Measurements from ENCODE around the gene CARM1. TPM values are rescaled to one million over a fixed set of nuclear protein-coding genes. Genes with fewer than 3 reads are reported as not detected.

Gene CARM1
- total RNA-seq, 1 experiment from 2014 or later = 63.7 TPM

- Histone ChIP-seq H2AFZ (no peak overlapping the region), H3K27me3 (ENCODE audit: insufficient read depth, low read depth) (no peaks in the 10 kb centered on the region), H4K20me1 (ENCODE audit: insufficient read depth) (peaks cover 4% of the 10 kb centered on the region; the same call in 1 of the 2 replicates), H3K9me2 (ENCODE audit: insufficient read depth) (no peaks in the 10 kb centered on the region), H3K4me3 (no peak overlapping the region), H3K79me2 (ENCODE audit: low read depth) (no peaks in the 10 kb centered on the region), H3K9me3 (ENCODE audit: insufficient read depth, low read depth) (no peaks in the 10 kb centered on the region), H3K27ac (no peak overlapping the region), H3K4me1 (replicated peaks; ENCODE audit: insufficient read depth) (peaks cover 12% of the 10 kb centered on the region; the same call in 1 of the 2 replicates), H3K36me3 (ENCODE audit: low read depth) (peaks cover 12% of the 10 kb centered on the region; the same call in 1 of the 2 replicates), H3F3A (ENCODE audit: insufficient read depth, low read depth) (0 out of 2 replicates have a peak, but pooled peaks cover 7% of the 10 kb centered on the region), H3K4me2 (no peak overlapping the region)
- BruUV-seq (replicated peaks) = no TSS peak
- intact Hi-C loops (cut with micrococcal nuclease; ENCODE audit: unreplicated experiment) = no loop called here
- ChIA-PET POLR2A (ENCODE audit: unreplicated experiment) (interaction anchor here (0.6 kb wide), 1 partner anchor 41 kb away, joined by 4 read pairs; no protein-coding TSS in a partner anchor), CTCF (interaction anchor here (0.7 kb wide), 1 partner anchor 23 kb away, joined by 3 read pairs; no protein-coding TSS in a partner anchor)
- peak in 1 of 2 experiments; percentile 23 for DNase-seq
- TF ChIP-seq EZH2 (IDR thresholded peaks at IDR 0.05; ENCODE audit: low read depth) (no peak), CTCF (conservative IDR thresholded peaks at IDR 0.05) (no peak)
Observed at GRCh38 chr19:10911579-10912363, 40.4 kb downstream of the CARM1 start.

GRCh38 chr19:10912619-10913018, 41.3 kb downstream of the CARM1 start:
- H3K9me2 ChIP-seq (ENCODE audit: insufficient read depth) = no peaks in the 10 kb centered on the region
- no peaks in the 10 kb centered on the region for H3K79me2 ChIP-seq (ENCODE audit: low read depth)
- no peak overlapping the region for H3K27ac ChIP-seq
- H3K4me2 ChIP-seq = no peak overlapping the region
- H4K20me1 ChIP-seq (ENCODE audit: insufficient read depth) = no peaks in the 10 kb centered on the region
- DNase-seq = no peak
- no TSS peak for BruUV-seq (replicated peaks)
- H3K36me3 ChIP-seq (ENCODE audit: low read depth) = peaks cover 12% of the 10 kb centered on the region; the same call in 1 of the 2 replicates
- POLR2A ChIA-PET (ENCODE audit: unreplicated experiment) = interaction anchor here (0.6 kb wide), 1 partner anchor 165 kb away, joined by 21 read pairs; no protein-coding TSS in a partner anchor
- H3K27me3 ChIP-seq (ENCODE audit: insufficient read depth, low read depth) = no peaks in the 10 kb centered on the region
- intact Hi-C loops (cut with micrococcal nuclease; ENCODE audit: unreplicated experiment) = no loop called here
- H2AFZ ChIP-seq = no peak overlapping the region
- H3F3A ChIP-seq (ENCODE audit: insufficient read depth, low read depth) = peaks cover 13% of the 10 kb centered on the region; the same call in 1 of the 2 replicates
- peaks cover 12% of the 10 kb centered on the region; the same call in 1 of the 2 replicates for H3K4me1 ChIP-seq (replicated peaks; ENCODE audit: insufficient read depth)
- TF ChIP-seq EZH2 (IDR thresholded peaks at IDR 0.05; ENCODE audit: low read depth) (no peak), CTCF (conservative IDR thresholded peaks at IDR 0.05) (no peak)
- H3K9me3 ChIP-seq (ENCODE audit: insufficient read depth, low read depth) = no peaks in the 10 kb centered on the region
- CTCF ChIA-PET = interaction anchor here (0.5 to 0.7 kb wide), 2 partner anchors 8 to 470 kb away, joined by 4 read pairs; no protein-coding TSS in a partner anchor
- no peak overlapping the region for H3K4me3 ChIP-seq

GRCh38 chr19:10913716-10914340, 42.5 kb downstream of the CARM1 start:
- Histone ChIP-seq H3K36me3 (ENCODE audit: low read depth) (peaks cover 12% of the 10 kb centered on the region; the same call in 1 of the 2 replicates), H3K9me3 (ENCODE audit: insufficient read depth, low read depth) (no peaks in the 10 kb centered on the region), H4K20me1 (ENCODE audit: insufficient read depth) (no peaks in the 10 kb centered on the region), H3K4me1 (replicated peaks; ENCODE audit: insufficient read depth) (peaks cover 12% of the 10 kb centered on the region; the same call in 1 of the 2 replicates), H3K4me3 (no peak overlapping the region), H2AFZ (no peak overlapping the region), H3K79me2 (ENCODE audit: low read depth) (no peaks in the 10 kb centered on the region), H3K27me3 (ENCODE audit: insufficient read depth, low read depth) (no peaks in the 10 kb centered on the region), H3F3A (ENCODE audit: insufficient read depth, low read depth) (peaks cover 23% of the 10 kb centered on the region; the same call in 1 of the 2 replicates), H3K9me2 (ENCODE audit: insufficient read depth) (no peaks in the 10 kb centered on the region), H3K27ac (no peak overlapping the region), H3K4me2 (no peak overlapping the region)
- intact Hi-C loops (cut with micrococcal nuclease; ENCODE audit: unreplicated experiment) = no loop called here
- no TSS peak for BruUV-seq (replicated peaks)
- TF ChIP-seq EZH2 (IDR thresholded peaks at IDR 0.05; ENCODE audit: low read depth) (no peak), CTCF (conservative IDR thresholded peaks at IDR 0.05) (no peak)
- POLR2A ChIA-PET (ENCODE audit: unreplicated experiment) = no interaction called here
- DNase-seq = no peak
- CTCF ChIA-PET = no interaction called here
